Fibroblast of the aortic adventitia (primary cell): ENCODE data around the gene CPED1. TPM values are rescaled to one million over a fixed set of nuclear protein-coding genes. Genes with fewer than 3 reads are reported as not detected.
"Not testable (repeated sequence)": the region's sequence is repeated elsewhere in the genome, so short reads cannot be mapped to it uniquely, and the experiment has no call there.

Source experiments
- DNase-seq: peaks from one replicate; pipeline ENCODE4 v3.0.0-alpha.2; 2010; ENCODE audit warnings: low read depth
- H3K4me3 ChIP-seq: 2 replicates; pipeline ENCODE4 v1.5.1; 2011; ENCODE audit warnings: low read depth, mild to moderate bottlenecking, control low read depth, low read length, moderate library complexity
- total RNA-seq: library from RNA; depleted of rRNA; stranded (reverse); fragments of >200 nt; gene quantifications from 2 replicates; pipeline ENCODE4 v1.2.3, GENCODE V29; 2012; ENCODE audit warnings: low replicate concordance
- TF ChIP-seq, protein P1 (sequence below): IDR thresholded peaks from 2 replicates; pipeline ENCODE4 v1.5.1; 2011; ENCODE audit warnings: mild to moderate bottlenecking, low read length, control low read depth, inconsistent platforms; ENCODE audit not compliant: insufficient read depth

The CPED1 gene
- total RNA-seq, 1 donor, result 119 TPM

DNA sequence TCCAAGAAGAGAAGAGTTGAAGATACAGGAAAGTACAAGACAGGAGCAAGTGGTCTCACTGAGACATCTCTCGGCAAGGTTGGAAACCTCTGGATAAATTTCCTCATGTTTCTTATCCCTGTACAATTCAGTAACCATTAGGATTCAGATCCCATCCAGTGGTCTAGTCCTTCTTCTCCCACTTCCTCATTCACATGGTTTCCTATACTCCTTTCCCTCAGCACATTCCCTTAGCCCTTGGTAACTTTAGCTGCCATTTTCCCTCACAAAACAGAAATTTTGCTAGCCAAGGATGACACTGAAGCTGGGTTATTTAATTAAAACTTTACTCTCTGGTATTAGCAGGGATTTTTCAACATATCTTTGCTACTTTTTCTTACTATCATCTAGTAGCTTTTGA is 82.6 kb downstream of the CPED1 start:
- DNase-seq, result no peak
- no peak overlapping the region for H3K4me3 ChIP-seq
- TF ChIP-seq, protein P1, sequence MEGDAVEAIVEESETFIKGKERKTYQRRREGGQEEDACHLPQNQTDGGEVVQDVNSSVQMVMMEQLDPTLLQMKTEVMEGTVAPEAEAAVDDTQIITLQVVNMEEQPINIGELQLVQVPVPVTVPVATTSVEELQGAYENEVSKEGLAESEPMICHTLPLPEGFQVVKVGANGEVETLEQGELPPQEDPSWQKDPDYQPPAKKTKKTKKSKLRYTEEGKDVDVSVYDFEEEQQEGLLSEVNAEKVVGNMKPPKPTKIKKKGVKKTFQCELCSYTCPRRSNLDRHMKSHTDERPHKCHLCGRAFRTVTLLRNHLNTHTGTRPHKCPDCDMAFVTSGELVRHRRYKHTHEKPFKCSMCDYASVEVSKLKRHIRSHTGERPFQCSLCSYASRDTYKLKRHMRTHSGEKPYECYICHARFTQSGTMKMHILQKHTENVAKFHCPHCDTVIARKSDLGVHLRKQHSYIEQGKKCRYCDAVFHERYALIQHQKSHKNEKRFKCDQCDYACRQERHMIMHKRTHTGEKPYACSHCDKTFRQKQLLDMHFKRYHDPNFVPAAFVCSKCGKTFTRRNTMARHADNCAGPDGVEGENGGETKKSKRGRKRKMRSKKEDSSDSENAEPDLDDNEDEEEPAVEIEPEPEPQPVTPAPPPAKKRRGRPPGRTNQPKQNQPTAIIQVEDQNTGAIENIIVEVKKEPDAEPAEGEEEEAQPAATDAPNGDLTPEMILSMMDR, result no peak

DNA sequence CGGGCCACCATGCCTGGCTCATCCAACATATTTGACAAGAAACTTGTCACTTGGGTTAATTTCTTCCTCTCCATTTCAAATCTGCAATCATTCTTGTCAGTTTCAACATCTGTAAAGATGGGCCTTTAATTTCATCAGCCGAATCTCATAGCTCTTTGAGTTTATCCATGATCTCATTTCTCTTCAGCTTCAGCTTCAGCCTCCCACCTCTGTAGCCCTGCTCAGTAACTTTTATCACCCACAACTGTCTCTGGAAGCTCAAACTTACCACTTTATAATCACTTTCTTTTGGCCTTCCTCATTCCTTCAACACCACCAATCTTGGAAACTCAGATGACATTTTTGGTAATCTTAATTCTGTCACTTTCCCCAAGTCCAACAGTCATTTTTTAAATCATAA is 83.2 kb downstream of the CPED1 start:
- TF ChIP-seq, protein P1, result no peak
- DNase-seq, result no peak

GRCh38 chr7:121072826-121073225 is 84.3 kb downstream of the CPED1 start:
- H3K4me3 ChIP-seq, result no peak overlapping the region
- TF ChIP-seq, protein P1, result no peak
- DNase-seq, result no peak

More for the DNA sequence above, 83.2 kb downstream of the CPED1 start:
- no peak overlapping the region for H3K4me3 ChIP-seq

DNA sequence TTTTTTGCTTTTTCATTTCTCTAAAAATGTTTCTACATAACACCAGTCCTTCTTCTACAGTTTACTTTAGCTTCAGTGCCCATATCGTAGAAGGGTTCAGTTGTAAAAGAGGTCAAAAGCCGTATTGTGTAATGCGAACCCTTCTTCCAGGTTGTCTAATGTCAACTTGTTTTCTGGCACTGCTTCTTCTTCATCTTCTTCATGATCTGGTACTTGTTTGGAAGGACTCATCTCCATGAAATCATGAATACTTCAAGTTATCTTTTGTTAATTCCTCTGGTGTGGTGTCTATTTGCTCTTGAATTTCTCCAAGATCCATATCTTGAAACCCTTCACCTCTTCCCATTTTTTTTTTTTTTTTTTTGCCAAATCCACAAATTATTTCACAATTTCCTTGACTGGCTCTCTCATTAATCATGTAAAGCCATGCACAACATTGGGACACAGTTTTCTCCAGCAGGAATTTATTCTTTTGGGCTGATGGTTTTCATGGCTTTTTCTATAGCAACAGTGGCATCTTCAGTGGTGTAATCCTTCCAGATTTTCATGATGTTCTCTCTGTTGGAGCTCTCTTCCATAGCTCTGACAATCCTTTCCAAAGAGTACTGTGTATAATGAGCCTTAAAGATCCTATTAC is 85.1 kb downstream of the CPED1 start:
- H3K4me3 ChIP-seq, result no peak overlapping the region
- DNase-seq, result peak; percentile 48
- TF ChIP-seq, protein P1, result no peak

GRCh38 chr7:121075424-121075841 is 86.9 kb downstream of the CPED1 start:
- not testable (repeated sequence) for DNase-seq, H3K4me3 ChIP-seq

- DNase-seq, result no peak
- H3K4me3 ChIP-seq, result no peak overlapping the region
- TF ChIP-seq, protein P1, result no peak
These were observed 87.4 kb downstream of the CPED1 start for GRCh38 chr7:121075952-121076349.

DNA sequence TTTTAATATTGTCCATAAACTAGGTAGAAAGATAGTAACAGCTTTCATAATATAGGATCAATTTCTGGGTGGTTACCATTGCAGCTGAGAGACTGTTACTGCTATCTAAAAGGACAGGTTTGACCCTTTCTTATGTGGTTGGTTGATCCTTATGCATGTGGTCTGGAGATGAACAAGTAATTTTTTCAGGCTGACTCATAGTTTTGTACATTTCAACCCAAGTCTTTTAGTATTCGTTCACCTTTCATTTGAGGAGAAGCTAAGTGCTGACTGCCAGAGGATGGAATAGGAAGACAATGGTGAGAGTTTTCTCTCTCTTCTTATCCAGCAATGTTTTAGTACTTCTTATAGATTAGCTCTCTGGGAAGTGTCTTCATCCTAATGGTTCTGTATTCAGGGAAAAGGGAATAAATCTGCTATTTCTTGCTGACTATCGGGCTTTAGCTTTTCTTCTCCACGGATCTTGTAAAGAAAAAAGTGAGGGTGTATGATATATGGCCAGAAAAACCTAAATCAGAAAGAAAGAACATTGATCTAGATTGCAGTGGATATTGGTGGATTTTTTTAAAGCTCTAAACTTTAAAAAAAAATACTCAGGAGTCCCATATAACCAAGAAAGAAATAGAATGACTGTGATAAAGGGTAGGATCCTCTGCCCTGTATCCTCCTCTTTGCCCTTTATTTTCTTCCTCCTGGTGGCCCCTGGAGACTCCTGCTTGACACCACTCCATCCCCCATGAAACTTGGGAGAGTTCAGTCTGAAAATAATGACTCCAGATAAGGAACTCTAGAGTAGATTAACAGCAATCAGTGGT is 88.0 kb downstream of the CPED1 start:
- H3K4me3 ChIP-seq, result peak overlapping the region; percentile 4
- peak; percentile 72 for DNase-seq
- TF ChIP-seq, protein P1, result no peak
